SU-DHL-6 (cell line): ENCODE results near the gene CHORDC1.

ENCODE experiments used
- H2AFZ ChIP-seq: fragments of 200-600 bp; sonication (generic); 2 replicates; pipeline ENCODE4 v1.6.1; 2014; ENCODE audit warnings: low read depth, mild to moderate bottlenecking, moderate library complexity, mixed read lengths, antibody characterized with exemption, low read length; ENCODE audit not compliant: severe bottlenecking
- H3F3A ChIP-seq: fragments of 200-600 bp; shearing (Covaris generic); 2 replicates; pipeline ENCODE4 v1.6.0; 2016; ENCODE audit warnings: antibody characterized with exemption, mild to moderate bottlenecking; ENCODE audit not compliant: insufficient read depth
- H3K27ac ChIP-seq: fragments of 200-600 bp; sonication (generic); 2 replicates; pipeline ENCODE4 v1.5.1; 2016; ENCODE audit warnings: low read depth, mild to moderate bottlenecking, low read length, moderate library complexity, mixed read lengths
- H3K27me3 ChIP-seq: fragments of 200-600 bp; sonication (generic), shearing (Covaris generic); 2 replicates; pipeline ENCODE4 v1.6.0; 2014; ENCODE audit warnings: mild to moderate bottlenecking, low read length
- H3K36me3 ChIP-seq: fragments of 200-600 bp; sonication (generic); 2 replicates; pipeline ENCODE4 v1.6.1; 2014; ENCODE audit warnings: mild to moderate bottlenecking, low read length, mixed read lengths
- H3K4me2 ChIP-seq: fragments of 300-600, 200-600 bp; shearing (Covaris generic), sonication (generic); 2 replicates; pipeline ENCODE4 v1.6.0; 2014; ENCODE audit warnings: low read length, low read depth, mild to moderate bottlenecking; ENCODE audit not compliant: poor library complexity, severe bottlenecking
- H3K4me3 ChIP-seq: fragments of 200-600 bp; sonication (generic); 2 replicates; pipeline ENCODE4 v1.5.1; 2014; ENCODE audit warnings: antibody characterized with exemption, low read length, mild to moderate bottlenecking, mixed read lengths; ENCODE audit not compliant: insufficient read depth, poor library complexity, severe bottlenecking
- H3K79me2 ChIP-seq: fragments of 200-600 bp; sonication (generic); 2 replicates; pipeline ENCODE4 v1.6.1; 2014; ENCODE audit warnings: mild to moderate bottlenecking, low read length, moderate library complexity; ENCODE audit not compliant: insufficient read depth
- H3K9ac ChIP-seq: fragments of 200-600 bp; sonication (generic); 2 replicates; pipeline ENCODE4 v1.7.0; 2014; ENCODE audit warnings: mild to moderate bottlenecking, low read length
- H3K9me2 ChIP-seq: fragments of 200-600 bp; sonication (generic); replicated peaks from 2 replicates; pipeline ENCODE4 v1.6.1; 2014; ENCODE audit warnings: low read length; ENCODE audit not compliant: insufficient read depth
- H3K9me3 ChIP-seq: fragments of 200-600 bp; sonication (generic); 2 replicates; pipeline ENCODE4 v1.6.1; 2014; ENCODE audit warnings: low read length, mixed read lengths; ENCODE audit not compliant: insufficient read depth
- H4K20me1 ChIP-seq: fragments of 200-600 bp; sonication (generic); 2 replicates; pipeline ENCODE4 v1.6.1; 2014; ENCODE audit warnings: low read depth, mild to moderate bottlenecking, antibody characterized with exemption, low read length, moderate library complexity, mixed read lengths
- CTCF ChIP-seq: fragments of 200-600 bp; sonication (generic); IDR thresholded peaks from one replicate; pipeline ENCODE4 v1.5.1; 2017; ENCODE audit warnings: antibody characterized with exemption, mild to moderate bottlenecking, low read length, moderate library complexity; ENCODE audit not compliant: insufficient read depth, poor library complexity, severe bottlenecking
- EZH2phosphoT487 ChIP-seq: fragments of 200-600 bp; sonication (generic), shearing (Covaris generic); conservative IDR thresholded peaks from 2 replicates; pipeline ENCODE4 v1.6.1; 2018; ENCODE audit warnings: mild to moderate bottlenecking, antibody characterized with exemption, low read length, moderate library complexity, mixed read lengths

The CHORDC1 gene

GRCh38 chr11:90204832-90205646, 17.8 kb downstream of the CHORDC1 start:
- H2AFZ ChIP-seq = no peak overlapping the region
- TF ChIP-seq CTCF = peak; percentile 85
- no peak for TF ChIP-seq EZH2phosphoT487
- no peak overlapping the region for H3K4me2 ChIP-seq

GRCh38 chr11:90204407-90204806, 18.4 kb downstream of the CHORDC1 start:
- TF ChIP-seq CTCF (no peak), EZH2phosphoT487 (no peak)

More at GRCh38 chr11:90204832-90205646, 17.8 kb downstream of the CHORDC1 start:
- Histone ChIP-seq H3K27me3 (no peaks in the 10 kb centered on the region), H3K9me2 (no peaks in the 10 kb centered on the region), H4K20me1 (peaks cover 6% of the 10 kb centered on the region; the same call in 1 of the 2 replicates), H3K9ac (no peak overlapping the region), H3K36me3 (peaks cover 59% of the 10 kb centered on the region), H3K79me2 (peaks cover 2% of the 10 kb centered on the region; the same call in 1 of the 2 replicates), H3K9me3 (no peaks in the 10 kb centered on the region), H3K4me3 (no peak overlapping the region), H3F3A (peaks cover 38% of the 10 kb centered on the region), H3K27ac (peak overlapping the region; percentile 7; the same call in 1 of the 2 replicates)

GRCh38 chr11:90202342-90202741, 20.5 kb downstream of the CHORDC1 start:
- Histone ChIP-seq H3K79me2 (no peaks in the 10 kb centered on the region), H3K27me3 (no peaks in the 10 kb centered on the region), H3K4me3 (no peak overlapping the region), H3K27ac (no peak overlapping the region), H2AFZ (no peak overlapping the region), H3F3A (peaks cover 38% of the 10 kb centered on the region), H3K4me2 (no peak overlapping the region), H3K9ac (no peak overlapping the region), H3K9me3 (no peaks in the 10 kb centered on the region), H4K20me1 (peaks cover 6% of the 10 kb centered on the region; the same call in 1 of the 2 replicates), H3K36me3 (peaks cover 55% of the 10 kb centered on the region), H3K9me2 (no peaks in the 10 kb centered on the region)
- TF ChIP-seq EZH2phosphoT487 = no peak
- TF ChIP-seq CTCF = no peak

More at GRCh38 chr11:90204407-90204806, 18.4 kb downstream of the CHORDC1 start:
- Histone ChIP-seq H3K9me2 (no peaks in the 10 kb centered on the region), H2AFZ (no peak overlapping the region), H3K9ac (no peak overlapping the region), H3F3A (peaks cover 40% of the 10 kb centered on the region), H4K20me1 (peaks cover 6% of the 10 kb centered on the region; the same call in 1 of the 2 replicates), H3K79me2 (no peaks in the 10 kb centered on the region), H3K4me2 (no peak overlapping the region), H3K27ac (no peak overlapping the region), H3K4me3 (no peak overlapping the region), H3K27me3 (no peaks in the 10 kb centered on the region), H3K9me3 (no peaks in the 10 kb centered on the region), H3K36me3 (peaks cover 54% of the 10 kb centered on the region)
